HG03135 (cell line): Measurements from ENCODE around the gene MAP3K4.

Experiments
- ATAC-seq: cut with Tn5 transposase; IDR thresholded peaks from one replicate; pipeline ENCODE4 v1.9.1; 2021; ENCODE audit warnings: mild to moderate bottlenecking, moderate library complexity; ENCODE audit not compliant: unreplicated experiment

MAP3K4 gene

DNA sequence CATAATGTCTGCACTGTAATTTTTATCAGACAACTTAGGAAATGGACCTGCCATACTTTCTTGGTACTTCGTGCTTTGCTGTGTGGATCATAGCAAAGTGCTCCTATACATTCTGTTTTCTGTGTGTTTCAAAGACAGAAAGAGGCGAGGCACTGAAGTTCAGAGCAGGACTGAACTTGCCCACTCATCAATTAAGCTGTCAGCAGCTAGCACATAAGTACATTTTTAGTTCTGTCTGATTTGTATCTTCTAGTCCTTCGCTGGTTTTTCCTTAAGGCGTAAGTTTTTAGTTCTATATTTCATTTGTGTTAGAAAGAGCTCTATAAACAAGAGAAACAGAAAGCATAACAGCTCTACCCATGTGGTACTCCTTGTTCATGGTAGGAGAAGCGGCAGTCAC lies 42.1 kb downstream of the MAP3K4 start:
- ATAC-seq: no peak

DNA sequence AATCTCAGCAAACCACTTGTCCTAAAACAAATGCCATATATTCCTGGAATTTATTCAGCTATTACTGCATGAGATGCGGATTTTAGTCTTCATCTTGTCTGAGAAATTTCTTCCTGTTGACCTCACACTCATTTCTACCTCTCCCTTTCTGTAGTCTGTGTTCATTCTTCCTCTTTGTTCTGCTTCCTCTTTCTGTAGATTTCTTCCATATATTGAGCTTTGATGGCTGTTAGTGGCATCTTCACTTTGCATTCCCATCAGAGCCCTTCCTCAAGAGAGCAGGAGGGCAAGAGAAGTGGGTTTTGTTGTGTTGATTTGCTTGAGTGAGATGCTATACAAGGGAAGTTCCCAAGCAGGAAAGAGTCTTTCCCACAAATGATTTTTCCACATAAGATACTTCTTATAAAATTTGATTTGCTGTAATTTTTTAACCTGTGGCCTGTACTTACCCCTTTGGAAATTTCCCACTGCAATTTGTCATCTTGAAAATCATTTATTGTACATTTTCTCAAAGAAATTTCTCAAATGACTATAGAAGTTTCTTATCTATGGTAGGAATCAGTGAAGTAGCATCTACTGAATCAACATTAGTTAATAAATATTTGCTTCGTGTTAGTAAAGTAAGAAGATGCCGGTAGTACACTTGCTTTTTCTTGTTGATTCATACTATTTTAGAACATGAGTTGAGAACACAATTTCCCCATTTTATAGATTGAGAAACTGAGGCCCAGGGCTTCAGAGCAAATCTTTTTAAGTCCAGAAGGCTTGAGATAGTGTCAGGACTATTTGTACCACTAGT lies 43.8 kb downstream of the MAP3K4 start:
- no peak for ATAC-seq

DNA sequence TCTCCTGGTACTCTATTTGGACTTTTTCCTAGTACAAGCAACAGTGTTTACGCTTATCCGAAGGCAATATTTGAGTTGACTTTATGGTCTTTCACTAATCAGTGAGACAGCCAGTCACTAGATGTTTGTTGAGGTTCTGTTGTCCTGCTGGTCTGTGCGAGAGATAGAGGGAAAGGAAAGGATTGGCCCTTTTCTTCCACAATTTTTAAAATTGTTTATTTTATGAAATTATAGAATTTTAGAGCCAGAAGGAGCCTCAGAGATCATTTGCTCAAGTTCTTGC lies 44.4 kb downstream of the MAP3K4 start:
- no peak for ATAC-seq

DNA sequence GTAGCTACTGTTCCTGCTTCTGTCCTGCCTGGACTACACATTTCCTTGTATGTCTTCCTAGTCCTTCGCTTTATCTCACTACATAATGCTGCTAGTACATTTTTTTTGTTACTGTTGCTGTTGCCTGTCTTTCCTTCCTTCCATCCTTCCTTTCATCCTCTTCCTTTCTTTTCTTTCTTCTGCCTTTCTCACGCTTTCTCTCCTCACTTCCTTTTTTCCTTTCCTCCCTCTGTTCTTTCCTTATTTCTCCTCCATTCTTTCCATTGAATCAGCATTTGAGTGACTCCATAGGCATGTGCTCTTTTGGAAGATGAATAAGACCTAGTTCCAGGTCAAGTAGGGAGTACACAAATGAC lies 46.3 kb downstream of the MAP3K4 start:
- ATAC-seq: no peak

DNA sequence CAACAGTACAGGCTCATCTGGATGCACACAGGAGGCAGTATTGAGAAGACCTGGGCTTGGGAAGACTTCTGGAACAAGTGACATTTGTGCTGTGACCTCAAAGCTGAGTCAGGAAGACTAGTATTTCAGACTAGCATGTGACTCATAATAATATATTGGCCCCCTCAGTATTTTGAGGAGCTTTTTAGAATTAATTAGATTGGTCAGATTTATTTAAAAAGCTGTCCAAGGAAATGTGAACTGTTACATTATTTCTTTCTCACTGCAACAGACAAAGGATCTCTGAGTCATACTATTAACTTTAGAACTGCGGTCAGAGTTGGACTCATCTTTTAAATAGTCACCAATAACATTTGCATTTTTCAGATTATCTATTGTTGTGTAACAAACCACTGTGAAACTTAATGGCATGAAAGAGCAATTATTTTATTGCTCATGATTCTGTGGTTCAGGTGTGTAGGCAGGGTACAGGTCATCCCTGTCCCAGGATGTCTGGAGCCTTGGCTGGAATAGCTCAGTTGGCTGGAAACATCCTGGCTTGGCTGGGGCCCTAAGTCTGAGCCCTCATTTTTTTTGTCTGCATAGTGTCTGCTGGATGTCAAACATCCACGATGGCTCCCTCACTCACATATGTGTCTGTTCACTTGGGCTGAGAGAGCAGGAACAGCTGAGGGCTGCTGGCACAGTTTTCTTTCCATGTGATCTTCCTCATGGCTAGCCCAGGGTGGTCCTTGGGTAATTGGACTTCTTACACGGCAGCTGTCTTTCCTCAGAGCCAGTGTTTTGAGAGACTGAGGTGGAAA lies 46.9 kb downstream of the MAP3K4 start:
- ATAC-seq: peak; percentile 95

DNA sequence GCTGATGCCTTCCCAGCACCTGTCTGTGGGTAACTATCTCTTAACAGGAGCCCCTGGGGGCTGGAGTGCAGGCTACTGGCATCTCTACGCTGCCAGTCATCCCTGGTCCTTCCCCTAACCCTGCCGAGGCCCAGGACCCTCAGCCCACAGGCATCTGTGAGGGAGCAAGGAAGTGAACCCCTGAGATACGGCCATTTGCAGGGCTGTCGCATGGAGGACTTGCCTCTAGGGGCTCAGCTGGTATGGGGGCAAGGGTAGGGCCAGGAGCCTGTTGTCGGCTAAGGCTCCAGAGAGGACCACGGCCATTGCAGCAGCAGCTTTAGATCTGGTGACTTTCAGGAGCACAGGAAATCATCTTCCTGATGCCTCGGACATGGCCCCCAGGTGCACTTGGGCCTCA lies 49.7 kb downstream of the MAP3K4 start:
- ATAC-seq: no peak

DNA sequence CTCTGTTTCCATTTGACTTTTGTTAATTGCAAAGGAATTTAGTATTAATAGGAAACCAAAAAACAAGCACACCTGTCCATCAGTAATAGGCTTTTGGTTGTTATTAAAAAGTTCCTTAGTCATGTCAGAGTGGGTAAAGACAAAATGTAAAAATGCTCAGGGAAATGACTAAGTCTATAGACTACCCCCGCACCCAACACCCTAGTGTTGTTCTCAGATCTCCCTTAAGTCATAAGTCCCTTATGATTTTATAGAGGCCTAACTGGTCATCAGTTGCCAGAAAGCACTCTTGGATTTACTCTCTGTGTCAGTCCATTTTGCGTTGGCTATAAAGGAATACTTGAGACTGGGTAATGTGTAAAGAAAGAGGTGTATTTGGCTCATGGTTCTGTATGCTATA lies 52.8 kb downstream of the MAP3K4 start:
- ATAC-seq: no peak

DNA sequence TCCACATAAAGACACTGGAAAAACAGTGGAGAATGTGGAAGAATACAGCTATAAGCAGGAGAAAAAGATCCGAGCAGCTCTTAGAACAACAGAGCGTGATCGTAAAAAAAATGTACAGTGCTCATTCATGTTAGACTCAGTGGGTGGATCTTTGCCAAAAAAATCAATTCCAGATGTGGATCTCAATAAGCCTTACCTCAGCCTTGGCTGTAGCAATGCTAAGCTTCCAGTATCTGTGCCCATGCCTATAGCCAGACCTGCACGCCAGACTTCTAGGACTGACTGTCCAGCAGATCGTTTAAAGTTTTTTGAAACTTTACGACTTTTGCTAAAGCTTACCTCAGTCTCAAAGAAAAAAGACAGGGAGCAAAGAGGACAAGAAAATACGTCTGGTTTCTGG lies 57.1 kb downstream of the MAP3K4 start:
- ATAC-seq: no peak

DNA sequence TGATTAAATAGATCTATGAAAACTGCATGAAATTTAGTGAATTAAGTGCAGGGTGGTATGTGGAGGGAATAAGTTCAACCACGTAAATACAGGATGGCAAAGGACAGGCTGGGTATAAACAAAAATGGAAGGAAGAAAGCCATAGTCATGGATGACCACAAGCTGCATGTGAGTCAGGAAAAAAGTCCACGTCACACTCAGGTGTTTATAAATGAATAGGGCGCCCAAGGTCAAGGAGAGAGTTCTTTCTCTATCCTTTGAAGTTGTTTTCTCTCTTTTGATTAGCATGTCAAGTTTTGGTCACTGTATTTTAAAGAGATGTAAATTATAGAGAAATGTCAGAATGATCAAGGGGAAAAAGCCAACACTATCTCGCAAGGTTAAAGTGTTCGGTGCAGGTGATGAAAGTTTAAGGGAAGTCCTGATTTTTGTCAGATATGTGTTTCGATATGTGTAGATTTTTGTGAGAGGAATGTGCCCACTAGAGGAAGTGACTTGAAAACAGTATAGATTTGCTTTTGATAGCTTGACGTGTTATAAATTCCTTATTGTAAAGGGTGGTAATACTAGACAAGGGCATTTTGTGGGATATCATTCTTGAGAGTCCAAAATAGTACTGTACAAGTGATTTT lies 58.7 kb downstream of the MAP3K4 start:
- no peak for ATAC-seq

DNA sequence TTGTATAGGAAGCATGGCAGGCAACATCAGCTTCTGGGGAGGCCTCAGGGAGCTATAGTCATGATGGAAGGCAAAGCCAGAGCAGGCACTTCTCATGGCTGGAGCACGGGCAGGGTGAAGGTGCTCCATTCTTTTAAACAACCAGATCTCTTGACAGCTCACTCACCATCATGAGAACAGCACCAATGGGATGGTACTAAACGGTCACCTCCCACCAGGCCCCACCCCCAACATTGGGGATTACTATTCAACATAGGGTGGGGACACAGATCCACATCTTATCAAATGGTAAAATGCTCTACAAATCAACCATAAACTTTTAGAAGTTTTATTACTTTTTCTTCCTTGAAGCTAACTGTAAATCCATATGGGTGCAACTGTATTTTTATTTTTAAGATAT lies 61.5 kb downstream of the MAP3K4 start:
- no peak for ATAC-seq

DNA sequence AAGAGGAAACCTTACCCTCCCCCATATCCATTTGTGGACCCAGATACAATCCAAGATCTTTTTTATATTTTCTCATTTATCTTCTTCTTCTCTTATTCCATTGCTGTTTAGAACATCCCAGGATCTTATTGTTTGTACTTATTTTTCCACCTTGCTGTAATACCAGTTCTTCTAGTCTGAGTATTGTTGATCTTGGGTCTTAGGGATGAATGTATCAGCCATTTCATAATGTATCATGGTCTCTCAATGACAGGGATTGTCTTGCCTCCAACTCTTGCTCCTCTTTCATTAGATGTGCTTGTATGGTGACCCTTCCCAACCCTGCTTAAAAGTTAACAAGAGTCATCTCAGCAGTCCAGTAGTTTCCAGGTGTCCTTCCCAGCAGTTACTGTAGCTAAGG lies 63.3 kb downstream of the MAP3K4 start:
- ATAC-seq: no peak

DNA sequence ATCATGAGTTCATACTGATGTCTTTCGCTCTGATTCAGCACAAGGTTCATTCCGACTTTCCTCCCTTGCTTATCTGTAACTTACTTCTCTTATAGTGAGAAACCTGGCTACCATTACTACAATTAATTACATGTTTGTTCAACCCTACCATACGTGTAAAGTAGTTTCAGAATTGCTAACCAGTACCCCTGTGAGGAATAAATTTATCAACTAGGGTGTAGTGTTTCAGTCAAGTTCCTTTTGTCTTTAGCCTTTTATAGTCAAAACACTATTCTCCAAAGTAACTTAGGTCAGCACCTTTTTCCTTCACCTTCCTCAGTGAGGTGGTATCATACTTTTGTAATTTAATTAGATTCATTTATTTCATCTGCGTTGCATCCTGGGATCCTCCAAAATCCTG lies 64.9 kb downstream of the MAP3K4 start:
- no peak for ATAC-seq

DNA sequence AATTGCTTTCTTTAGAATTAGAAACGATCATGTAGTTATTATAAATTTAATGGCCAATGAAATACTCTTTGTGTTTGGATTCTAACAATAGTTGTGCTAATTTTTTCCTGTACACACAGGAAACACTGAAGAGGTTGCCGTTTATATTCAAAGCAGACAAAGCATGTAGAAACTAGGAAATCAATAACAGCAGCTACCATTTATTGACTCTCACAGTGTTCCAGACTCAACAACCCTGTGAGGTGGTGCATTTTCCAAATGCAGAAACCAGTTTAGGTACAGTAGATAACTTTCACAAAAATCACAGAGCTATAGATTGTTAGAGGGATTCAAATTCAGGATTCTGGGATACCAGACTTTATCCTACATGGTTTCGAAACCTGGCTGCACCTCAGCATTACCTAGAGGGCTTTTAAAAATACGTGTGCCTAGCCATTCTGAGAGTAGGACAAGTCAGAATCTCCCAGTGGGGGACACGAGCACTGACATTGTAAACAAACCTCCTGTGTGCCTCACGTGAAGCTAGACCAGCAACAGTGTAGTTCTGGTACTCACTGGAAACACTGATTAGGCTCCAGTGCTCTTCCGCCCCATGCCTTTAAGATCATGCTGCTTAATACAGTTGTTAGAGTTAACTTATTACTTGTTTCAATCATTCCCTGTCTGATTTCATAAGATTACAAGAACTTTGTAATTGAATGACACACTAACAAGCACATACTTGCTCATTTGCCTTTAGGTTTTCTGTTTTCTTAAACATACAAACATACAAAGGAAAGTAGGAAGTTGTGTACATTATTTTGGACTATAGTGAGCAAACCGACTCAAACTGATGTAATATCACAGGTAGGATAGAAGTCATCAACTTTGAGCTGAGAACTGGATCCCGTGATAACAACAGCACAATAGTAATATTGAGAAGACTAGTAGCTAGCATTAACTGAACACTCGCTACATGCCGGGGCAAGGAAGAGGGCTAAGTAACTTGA lies 65.8 kb downstream of the MAP3K4 start:
- ATAC-seq: no peak

DNA sequence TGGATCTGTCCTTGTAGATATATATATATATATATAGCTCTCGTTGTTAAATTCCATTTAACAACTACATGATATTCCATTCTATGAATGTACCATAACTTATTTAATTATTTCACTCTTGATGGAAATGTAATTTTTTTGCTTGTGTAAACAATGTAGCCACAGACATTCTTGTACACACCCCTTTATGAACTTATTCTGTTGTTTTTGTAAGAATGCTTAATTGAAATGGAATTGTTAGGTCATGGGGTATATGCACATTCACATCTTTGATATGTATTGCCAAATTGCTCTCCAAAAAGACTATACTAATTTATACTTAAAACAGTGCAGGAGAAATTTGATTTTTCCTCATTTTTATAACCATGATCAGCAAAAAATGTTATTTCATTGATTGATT lies 67.2 kb downstream of the MAP3K4 start:
- ATAC-seq: no peak

DNA sequence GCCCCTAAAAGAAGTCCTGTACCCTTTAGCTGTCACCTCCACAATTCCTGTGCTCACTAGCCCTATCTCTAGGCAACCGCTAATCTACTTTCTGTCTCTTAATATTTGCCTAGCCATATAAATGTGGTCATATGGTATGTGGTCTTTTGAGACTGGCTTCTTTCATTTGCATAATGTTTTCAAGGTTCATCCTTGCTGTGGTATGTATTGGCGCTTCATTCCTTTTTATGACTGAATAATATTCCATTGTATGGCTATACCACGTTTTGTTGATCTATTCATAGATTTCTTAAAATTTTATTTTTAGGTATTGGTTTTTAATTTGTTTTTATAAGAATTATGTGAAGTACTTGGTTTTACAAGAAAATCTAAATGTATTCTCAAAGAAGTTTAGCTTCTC lies 70.0 kb downstream of the MAP3K4 start:
- ATAC-seq: no peak

DNA sequence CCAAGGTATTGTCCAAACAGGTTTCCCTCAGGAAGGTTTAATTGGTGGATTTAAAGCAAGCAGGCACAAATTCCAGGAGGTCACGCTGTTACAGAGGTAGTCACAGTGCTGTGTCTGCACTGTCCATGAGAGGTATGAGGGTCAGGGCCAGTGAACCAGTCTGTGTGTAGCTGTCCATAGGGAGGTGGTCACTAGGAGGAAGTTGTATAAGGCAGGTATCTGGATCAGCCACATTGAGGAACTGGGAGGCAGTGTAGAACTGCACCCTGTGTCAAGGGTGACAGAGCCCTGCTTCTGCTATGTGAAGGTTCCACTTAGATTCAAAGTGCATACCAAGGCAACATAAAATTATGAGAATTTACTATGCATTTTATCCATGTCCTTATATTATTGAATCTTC lies 73.3 kb downstream of the MAP3K4 start:
- ATAC-seq: no peak

DNA sequence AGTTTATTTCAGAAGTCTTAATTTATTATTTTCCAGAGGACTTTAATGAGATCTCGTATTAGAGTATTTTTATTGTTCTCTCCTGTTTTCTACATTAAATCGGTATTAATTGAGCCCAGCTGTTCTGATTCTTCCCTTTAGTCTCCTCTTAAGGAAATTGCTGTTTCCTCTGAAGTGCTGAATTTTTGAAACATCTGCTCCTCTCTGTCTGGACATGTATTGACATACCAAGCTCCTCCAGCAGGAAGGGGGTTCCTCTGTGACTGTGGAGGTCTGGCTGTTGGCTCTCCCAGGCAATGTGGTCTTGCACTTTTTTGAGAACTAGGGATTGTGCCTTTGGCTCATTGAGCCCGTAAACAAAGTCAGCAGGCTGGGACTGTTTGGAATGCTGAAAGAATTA lies 74.9 kb downstream of the MAP3K4 start:
- ATAC-seq: no peak

DNA sequence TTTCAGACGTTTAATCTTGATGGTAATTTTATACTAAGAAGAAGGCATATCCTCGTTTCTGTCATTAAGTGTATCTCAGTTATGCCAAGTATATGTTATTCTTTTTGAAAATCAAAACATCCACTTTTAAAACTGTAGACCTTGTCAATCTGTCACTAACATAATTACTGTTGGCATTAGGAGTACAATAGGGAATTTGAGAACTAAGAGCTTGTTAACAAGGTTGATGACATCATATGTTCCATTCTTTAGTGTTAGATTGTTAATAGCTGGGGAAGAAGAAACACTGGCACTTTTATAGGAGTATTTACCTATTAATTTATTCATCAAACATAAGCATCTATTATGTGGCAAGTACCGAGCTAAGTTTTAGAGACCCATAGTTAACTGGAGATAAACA lies 76.2 kb downstream of the MAP3K4 start:
- ATAC-seq: no peak

DNA sequence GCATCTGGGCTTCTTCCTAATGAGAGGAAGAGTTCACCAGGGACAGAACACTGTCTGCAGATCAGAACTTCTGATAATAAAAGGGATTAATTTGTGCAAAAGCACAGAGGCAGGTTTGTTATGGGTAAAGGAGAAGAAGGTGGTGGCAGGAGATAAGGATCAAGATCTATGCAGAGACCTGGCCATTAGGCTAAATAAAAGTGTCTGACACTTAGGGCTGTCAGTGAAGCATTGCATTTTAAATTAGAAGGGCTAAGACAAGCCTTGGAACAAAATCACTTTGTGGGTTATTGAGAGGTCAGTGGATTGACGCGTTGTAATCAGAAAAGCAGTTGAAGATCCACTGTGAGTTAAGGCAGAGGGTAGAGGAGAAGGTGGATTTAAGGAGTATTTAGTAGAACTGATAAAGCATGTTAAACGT lies 76.8 kb downstream of the MAP3K4 start:
- no peak for ATAC-seq

DNA sequence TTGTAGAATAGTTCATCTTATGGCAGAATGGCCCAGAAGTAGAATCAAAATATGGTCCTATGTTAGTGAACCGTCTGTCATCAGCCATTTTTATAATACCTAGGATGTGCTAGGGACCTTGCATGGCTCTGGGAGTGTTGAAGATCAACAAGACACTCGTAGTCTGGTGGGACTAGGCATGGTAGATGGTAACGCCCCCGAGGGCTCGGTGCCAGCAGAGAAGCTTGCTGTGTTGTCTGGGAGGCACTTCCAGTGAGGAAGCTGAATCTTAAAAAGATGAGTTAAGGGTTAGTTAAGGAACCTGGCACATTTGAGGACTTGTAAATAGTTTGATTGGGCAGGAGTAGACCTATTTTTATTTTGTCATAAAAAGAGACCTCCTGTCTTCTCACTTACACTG lies 82.4 kb downstream of the MAP3K4 start:
- no peak for ATAC-seq

DNA sequence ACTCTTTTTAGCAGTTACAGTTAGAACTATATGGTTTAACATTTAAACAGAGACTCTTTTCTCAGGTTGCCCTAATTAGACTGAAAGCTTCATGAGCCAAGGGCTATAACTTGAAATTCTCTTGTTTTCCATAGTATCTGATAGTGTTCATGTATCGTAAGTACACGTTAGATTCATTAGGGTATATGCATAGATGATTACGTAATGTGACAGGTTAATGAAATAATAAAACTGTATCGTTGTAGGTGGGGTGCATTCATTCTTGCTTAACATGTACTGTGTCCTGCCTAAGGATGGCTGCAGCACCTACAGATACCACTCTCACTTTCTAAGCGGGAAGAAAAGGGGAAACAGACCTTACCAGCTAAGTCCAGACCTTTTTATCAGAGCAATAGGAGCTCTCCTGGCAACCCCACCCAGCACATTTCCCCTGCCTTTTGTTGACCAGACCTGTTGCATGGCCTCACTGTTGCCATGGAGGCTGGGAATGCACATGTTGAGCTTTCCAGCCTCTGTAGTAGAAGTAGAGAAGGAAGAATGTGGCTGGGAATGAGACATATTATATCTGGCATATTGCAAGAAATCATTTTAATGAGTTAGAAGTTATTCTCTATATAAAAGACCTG lies 83.0 kb downstream of the MAP3K4 start:
- ATAC-seq: no peak
